ENCODE measurements around the gene ABR. TPM values are rescaled to one million over a fixed set of nuclear protein-coding genes. Genes with fewer than 3 reads are reported as not detected.

Gene ABR
- total RNA-seq, 2 donors from 2014 or later = 159 to 200 TPM

GRCh38 chr17:1168533-1169220 is 11.1 kb downstream of the ABR start:
- no peak for TF ChIP-seq CTCF (IDR thresholded peaks at IDR 0.05)
- Histone ChIP-seq H3K36me3 (no peaks in the 10 kb centered on the region), H3K27ac (no peak overlapping the region), H3K4me3 (no peak overlapping the region), H3K9me3 (no peaks in the 10 kb centered on the region), H3K27me3 (replicated peaks; ENCODE audit: insufficient read depth) (no peaks in the 10 kb centered on the region), H3K4me1 (ENCODE audit: control insufficient read depth in 1 of 2, low read depth in 2 of 2) (peaks cover 0 to 16% of the 10 kb centered on the region in 2 donors)
- DNase-seq (ENCODE audit: low spot score) = no peak
- ATAC-seq (ENCODE audit: insufficient number of reproducible peaks, low FRiP score, low read depth) = no peak

GRCh38 chr17:1166276-1166675 is 13.5 kb downstream of the ABR start:
- TF ChIP-seq CTCF (IDR thresholded peaks at IDR 0.05) = no peak
- no peaks in the 10 kb centered on the region for H3K27me3 ChIP-seq (replicated peaks; ENCODE audit: insufficient read depth)
- H3K36me3 ChIP-seq = no peaks in the 10 kb centered on the region
- H3K4me1 ChIP-seq (ENCODE audit: control insufficient read depth in 1 of 2, low read depth in 2 of 2) = peaks cover 0 to 16% of the 10 kb centered on the region in 2 donors
- no peaks in the 10 kb centered on the region for H3K9me3 ChIP-seq
- ATAC-seq (ENCODE audit: insufficient number of reproducible peaks, low FRiP score, low read depth) (no peak), DNase-seq (ENCODE audit: low spot score) (no peak)
- H3K4me3 ChIP-seq = no peak overlapping the region
- no peak overlapping the region for H3K27ac ChIP-seq

- Histone ChIP-seq H3K4me3 (no peak overlapping the region), H3K4me1 (ENCODE audit: control insufficient read depth in 1 of 2, low read depth in 2 of 2) (peaks cover 0 to 16% of the 10 kb centered on the region in 2 donors), H3K27me3 (replicated peaks; ENCODE audit: insufficient read depth) (no peaks in the 10 kb centered on the region), H3K36me3 (no peaks in the 10 kb centered on the region), H3K27ac (no peak overlapping the region), H3K9me3 (no peaks in the 10 kb centered on the region)
- TF ChIP-seq CTCF (IDR thresholded peaks at IDR 0.05) = no peak
- ATAC-seq (ENCODE audit: insufficient number of reproducible peaks, low FRiP score, low read depth) (no peak), DNase-seq (ENCODE audit: low spot score) (no peak)
These were observed 13.9 kb downstream of the ABR start for GRCh38 chr17:1165836-1166235.

GRCh38 chr17:1164935-1165556 is 14.7 kb downstream of the ABR start:
- no peak for TF ChIP-seq CTCF (IDR thresholded peaks at IDR 0.05)
- Histone ChIP-seq H3K27ac (no peak overlapping the region), H3K27me3 (replicated peaks; ENCODE audit: insufficient read depth) (no peaks in the 10 kb centered on the region), H3K4me1 (ENCODE audit: control insufficient read depth in 1 of 2, low read depth in 2 of 2) (peaks cover 0 to 15% of the 10 kb centered on the region in 2 donors), H3K36me3 (no peaks in the 10 kb centered on the region), H3K9me3 (no peaks in the 10 kb centered on the region), H3K4me3 (no peak overlapping the region)
- no peak for DNase-seq (ENCODE audit: low spot score)
- no peak for ATAC-seq (ENCODE audit: insufficient number of reproducible peaks, low FRiP score, low read depth)

- Histone ChIP-seq H3K36me3 (no peaks in the 10 kb centered on the region), H3K27me3 (replicated peaks; ENCODE audit: insufficient read depth) (no peaks in the 10 kb centered on the region), H3K4me1 (ENCODE audit: control insufficient read depth in 1 of 2, low read depth in 2 of 2) (no peaks in the 10 kb centered on the region), H3K4me3 (no peak overlapping the region), H3K27ac (no peak overlapping the region), H3K9me3 (no peaks in the 10 kb centered on the region)
- TF ChIP-seq CTCF (IDR thresholded peaks at IDR 0.05) = no peak
- ATAC-seq (ENCODE audit: insufficient number of reproducible peaks, low FRiP score, low read depth) (no peak), DNase-seq (ENCODE audit: low spot score) (no peak)
These were observed 17.5 kb downstream of the ABR start for GRCh38 chr17:1162116-1162855.
